GM18907 (cell line): ENCODE data around the gene MTHFD2L.
"Not testable (repeated sequence)": the region's sequence is repeated elsewhere in the genome, so short reads cannot be mapped to it uniquely, and the experiment has no call there.

Experiments
- ATAC-seq: cut with Tn5 transposase; IDR thresholded peaks from one replicate; pipeline ENCODE4 v1.9.1; 2021; ENCODE audit warnings: mild to moderate bottlenecking, moderate library complexity; ENCODE audit not compliant: unreplicated experiment

Gene MTHFD2L

GRCh38 chr4:74329307-74329706, 171.4 kb downstream of the MTHFD2L start:
- ATAC-seq, result no peak

- ATAC-seq, result no peak
Observed at GRCh38 chr4:74330295-74330750, 172.4 kb downstream of the MTHFD2L start.

- no peak for ATAC-seq
Observed at GRCh38 chr4:74331252-74331651, 173.3 kb downstream of the MTHFD2L start.

- ATAC-seq, result no peak
Observed at GRCh38 chr4:74331944-74332343, 174.0 kb downstream of the MTHFD2L start.

- ATAC-seq, result no peak
Observed at GRCh38 chr4:74334636-74335035, 176.7 kb downstream of the MTHFD2L start.

GRCh38 chr4:74335341-74336021, 177.6 kb downstream of the MTHFD2L start:
- ATAC-seq, result peak; percentile 89

GRCh38 chr4:74338792-74339333, 180.9 kb downstream of the MTHFD2L start:
- no peak for ATAC-seq

- no peak for ATAC-seq
Observed at GRCh38 chr4:74339501-74339900, 181.6 kb downstream of the MTHFD2L start.

GRCh38 chr4:74340421-74340820, 182.5 kb downstream of the MTHFD2L start:
- not testable (repeated sequence) for ATAC-seq

- no peak for ATAC-seq
Observed at GRCh38 chr4:74344031-74344430, 186.1 kb downstream of the MTHFD2L start.
